IMR-90 (cell line): Measurements from ENCODE around the gene MFSD12. TPM values are rescaled to one million over a fixed set of nuclear protein-coding genes. Genes with fewer than 3 reads are reported as not detected.

Experiments
- ATAC-seq: fragments of 200-7000 bp; cut with Tn5 transposase; 2 replicates; pipeline ENCODE4 v1.9.1; 2020; ENCODE audit warnings: low read depth, mild to moderate bottlenecking, moderate library complexity
- BruUV-seq: library from RNA; stranded (reverse); fragments of 400-500 nt; replicated peaks from 2 replicates; lab custom pipeline; 2021; lab: Mats Ljungman, UMichigan
- CTCF ChIA-PET: fragments of 300-600 bp; formaldehyde crosslinking; extraction: SDS; loops from one replicate; lab custom pipeline; 2021; ENCODE audit warnings: antibody characterized with exemption; lab: Yijun Ruan, JAX
- POLR2A ChIA-PET: fragments of 300-600 bp; sonication (Branson Sonifier 250); formaldehyde crosslinking; loops from one replicate; lab custom pipeline; 2022; ENCODE audit warnings: antibody characterized with exemption; ENCODE audit not compliant: unreplicated experiment; lab: Charles Lee
- DNase-seq: peaks from one replicate; pipeline ENCODE4 v3.0.0; 2013
- H2AFZ ChIP-seq: replicated peaks from 2 replicates; pipeline ENCODE3; 2013; ENCODE audit warnings: low read length, mild to moderate bottlenecking; ENCODE audit not compliant: poor library complexity
- H2AK5ac ChIP-seq: 2 replicates; pipeline ENCODE4 v1.6.1; 2013; ENCODE audit warnings: low read depth, low read length, inconsistent platforms
- H2AK9ac ChIP-seq: replicated peaks from 2 replicates; pipeline ENCODE3; 2013; ENCODE audit warnings: mild to moderate bottlenecking, low read depth, low read length, moderate library complexity; ENCODE audit not compliant: poor library complexity
- H2BK120ac ChIP-seq: 2 replicates; pipeline ENCODE4 v1.6.1; 2013; ENCODE audit warnings: low read depth, low read length, inconsistent platforms
- H2BK15ac ChIP-seq: 3 replicates; pipeline ENCODE4 v1.6.1; 2013; ENCODE audit warnings: low read depth, low read length, inconsistent platforms
- H2BK20ac ChIP-seq: 2 replicates; pipeline ENCODE4 v1.6.1; 2013; ENCODE audit warnings: low read depth, mild to moderate bottlenecking, inconsistent platforms, low read length, moderate library complexity
- H2BK5ac ChIP-seq: 2 replicates; pipeline ENCODE4 v1.6.1; 2013; ENCODE audit warnings: mild to moderate bottlenecking, low read depth, low read length, inconsistent platforms; ENCODE audit not compliant: poor library complexity, severe bottlenecking
- H3K14ac ChIP-seq: replicated peaks from 2 replicates; pipeline ENCODE4 v1.6.1; 2013; ENCODE audit warnings: low read depth, low read length, inconsistent platforms
- H3K18ac ChIP-seq: 2 replicates; pipeline ENCODE4 v1.6.1; 2013; ENCODE audit warnings: low read depth, low read length, control low read depth
- H3K23ac ChIP-seq: 2 replicates; pipeline ENCODE4 v1.6.1; 2013; ENCODE audit warnings: low read depth, low read length, inconsistent platforms
- H3K27ac ChIP-seq: 2 replicates; pipeline ENCODE4 v1.5.1; 2013; ENCODE audit warnings: mild to moderate bottlenecking, control low read depth, low read length; ENCODE audit not compliant: insufficient read depth
- H3K27me3 ChIP-seq: 2 replicates; pipeline ENCODE4 v1.6.1; 2013; ENCODE audit warnings: low read length; ENCODE audit not compliant: control insufficient read depth, insufficient read depth
- H3K36me3 ChIP-seq: 2 replicates; pipeline ENCODE4 v1.6.1; 2013; ENCODE audit warnings: low read length, mixed read lengths; ENCODE audit not compliant: control insufficient read depth, insufficient read depth
- H3K4ac ChIP-seq: 2 replicates; pipeline ENCODE4 v1.6.1; 2013; ENCODE audit warnings: low read depth, low read length, inconsistent platforms
- H3K4me1 ChIP-seq: 2 replicates; pipeline ENCODE4 v1.6.1; 2013; ENCODE audit warnings: low read length, mixed read lengths; ENCODE audit not compliant: control insufficient read depth, insufficient read depth
- H3K4me2 ChIP-seq: 2 replicates; pipeline ENCODE4 v1.6.1; 2013; ENCODE audit warnings: low read depth, mild to moderate bottlenecking, control low read depth, low read length, moderate library complexity
- H3K4me3 ChIP-seq: 2 replicates; pipeline ENCODE4 v1.5.1; 2013; ENCODE audit warnings: low read depth, mild to moderate bottlenecking, control low read depth, low read length, moderate library complexity; ENCODE audit not compliant: insufficient read depth
- H3K56ac ChIP-seq: 2 replicates; pipeline ENCODE4 v1.6.1; 2013; ENCODE audit warnings: low read length, inconsistent platforms; ENCODE audit not compliant: insufficient read depth; ENCODE audit errors: extremely low read depth
- H3K79me1 ChIP-seq, 2 experiments: 2 replicates each; pipeline ENCODE4 v1.6.1; 2013; ENCODE audit warnings: low read length in 2 of 2, inconsistent platforms in 1 of 2, low read depth in 1 of 2
- H3K9ac ChIP-seq: 2 replicates; pipeline ENCODE4 v1.6.1; 2013; ENCODE audit warnings: low read depth, low read length, control low read depth
- H3K9me1 ChIP-seq: 2 replicates; pipeline ENCODE4 v1.6.1; 2013; ENCODE audit warnings: low read length, inconsistent platforms; ENCODE audit not compliant: insufficient read depth
- H3K9me3 ChIP-seq: 2 replicates; pipeline ENCODE4 v1.6.1; 2013; ENCODE audit warnings: low read length; ENCODE audit not compliant: control insufficient read depth, insufficient read depth
- H4K20me1 ChIP-seq: 2 replicates; pipeline ENCODE4 v1.6.1; 2013; ENCODE audit warnings: low read length, inconsistent platforms; ENCODE audit not compliant: insufficient read depth
- H4K5ac ChIP-seq: 2 replicates; pipeline ENCODE4 v1.6.1; 2013; ENCODE audit warnings: mild to moderate bottlenecking, low read depth, low read length, control low read depth
- H4K8ac ChIP-seq, 2 experiments: 2 replicates each; pipeline ENCODE4 v1.6.1; 2013; ENCODE audit warnings: low read depth in 2 of 2, low read length in 2 of 2, control low read depth in 1 of 2, inconsistent platforms in 1 of 2
- H4K91ac ChIP-seq: 2 replicates; pipeline ENCODE4 v1.6.1; 2013; ENCODE audit warnings: low read depth, low read length, inconsistent platforms; ENCODE audit not compliant: insufficient read depth
- BHLHE40 ChIP-seq: fragments of 150-350 bp; IDR thresholded peaks from 2 replicates; pipeline ENCODE4 v1.6.1; 2016; ENCODE audit warnings: mild to moderate bottlenecking, low read depth, low read length
- CEBPB ChIP-seq: IDR thresholded peaks from 2 replicates; pipeline ENCODE4 v1.6.1; 2012; ENCODE audit warnings: low read depth, low read length, improper control_type of control experiment
- CHD1 ChIP-seq: IDR thresholded peaks from 2 replicates; pipeline ENCODE4 v1.6.1; 2012; ENCODE audit warnings: low read depth, low read length, improper control_type of control experiment
- FOS ChIP-seq: fragments of 150-350 bp; IDR thresholded peaks from 2 replicates; pipeline ENCODE4 v1.6.1; 2016; ENCODE audit warnings: low read depth, low read length
- MAFK ChIP-seq: IDR thresholded peaks from 2 replicates; pipeline ENCODE4 v1.6.1; 2012; ENCODE audit warnings: low read depth, low read length, improper control_type of control experiment
- MAZ ChIP-seq: IDR thresholded peaks from 2 replicates; pipeline ENCODE4 v1.6.1; 2012; ENCODE audit warnings: low read depth, mild to moderate bottlenecking, low read length, improper control_type of control experiment, moderate library complexity, borderline replicate concordance
- MXI1 ChIP-seq: IDR thresholded peaks from 2 replicates; pipeline ENCODE4 v1.6.1; 2012; ENCODE audit warnings: low read depth, mild to moderate bottlenecking, low read length, moderate library complexity, borderline replicate concordance
- NFE2L2 ChIP-seq: fragments of 150-350 bp; IDR thresholded peaks from 2 replicates; pipeline ENCODE4 v1.6.1; 2016; ENCODE audit warnings: low read depth, mild to moderate bottlenecking, low read length
- POLR2A ChIP-seq: IDR thresholded peaks from 2 replicates; pipeline ENCODE4 v1.6.1; 2012; ENCODE audit warnings: mild to moderate bottlenecking, low read depth, low read length
- RAD21 ChIP-seq: IDR thresholded peaks from 2 replicates; pipeline ENCODE4 v1.6.1; 2012; ENCODE audit warnings: low read length, improper control_type of control experiment
- RCOR1 ChIP-seq: IDR thresholded peaks from 2 replicates; pipeline ENCODE4 v1.6.1; 2012; ENCODE audit warnings: mild to moderate bottlenecking, low read length, improper control_type of control experiment; ENCODE audit not compliant: insufficient replicate concordance
- RFX5 ChIP-seq: IDR thresholded peaks from 2 replicates; pipeline ENCODE4 v1.8.0; 2012; ENCODE audit warnings: low read depth, mild to moderate bottlenecking, low read length, moderate library complexity
- SMC3 ChIP-seq: fragments of 150-350 bp; IDR thresholded peaks from 2 replicates; pipeline ENCODE4 v1.6.1; 2016; ENCODE audit warnings: low read depth, mild to moderate bottlenecking, antibody characterized with exemption, low read length, moderate library complexity
- WGBS, 2 experiments: methylation state at CpG; one replicate each; pipeline versions ENCODE4 v1.1.5 to v1.1.7; 2013; ENCODE audit warnings: missing lambda C conversion rate in 2 of 2; ENCODE audit not compliant: insufficient read length in 1 of 2; ENCODE audit errors: extremely low coverage in 2 of 2; 5-methylcytosine and 5-hydroxymethylcytosine counted together
- dilution Hi-C: fragments of 300-500 bp; cut with HindIII; formaldehyde crosslinking; loops from one replicate; pipeline ENCODE4 v1.14.3; 2018; ENCODE audit warnings: low sequenced_read_pairs; ENCODE audit not compliant: unreplicated experiment
- in situ Hi-C: fragments of 300-500 bp; cut with MboI; formaldehyde crosslinking; loops from 3 replicates; pipeline ENCODE4 v1.14.3; 2019; ENCODE audit warnings: low sequenced_read_pairs, inconsistent platforms, mixed read lengths
- intact Hi-C: fragments of 100-400 bp; cut with micrococcal nuclease; formaldehyde crosslinking; loops from 2 replicates; pipeline ENCODE4 v1.10.0; 2022
- polyA plus RNA-seq, 3 experiments: library from polyadenylated mRNA; depleted of rRNA; stranded (reverse); fragments of >200 nt; gene quantifications; 2 replicates each; pipeline ENCODE4 v1.2.3, GENCODE V29; 2012; ENCODE audit warnings: low replicate concordance in 1 of 3
- total RNA-seq: library from RNA; depleted of rRNA; stranded (reverse); fragments of >200 nt; gene quantifications from 2 replicates; pipeline ENCODE4 v1.2.3, GENCODE V29; 2012
- TF ChIP-seq, protein P1 (sequence below): fragments of 150-350 bp; IDR thresholded peaks from 2 replicates; pipeline ENCODE4 v1.6.1; 2016; ENCODE audit warnings: low read depth, mild to moderate bottlenecking, low read length, moderate library complexity, borderline replicate concordance
- TF ChIP-seq, protein P2 (sequence below): fragments of 150-350 bp; IDR thresholded peaks from 2 replicates; pipeline ENCODE4 v1.6.1; 2017; ENCODE audit warnings: mild to moderate bottlenecking, antibody characterized with exemption, low read length, low read depth
- TF ChIP-seq, protein P3 (sequence below): conservative IDR thresholded peaks from 2 replicates; pipeline ENCODE4 v1.5.1; 2012; ENCODE audit warnings: mild to moderate bottlenecking, low read depth, low read length, improper control_type of control experiment

Gene MFSD12
- total and polyA plus RNA-seq, 2 of the 4 experiments (the other 2 are of a cell fraction), result 20.4 to 77.2 TPM

DNA sequence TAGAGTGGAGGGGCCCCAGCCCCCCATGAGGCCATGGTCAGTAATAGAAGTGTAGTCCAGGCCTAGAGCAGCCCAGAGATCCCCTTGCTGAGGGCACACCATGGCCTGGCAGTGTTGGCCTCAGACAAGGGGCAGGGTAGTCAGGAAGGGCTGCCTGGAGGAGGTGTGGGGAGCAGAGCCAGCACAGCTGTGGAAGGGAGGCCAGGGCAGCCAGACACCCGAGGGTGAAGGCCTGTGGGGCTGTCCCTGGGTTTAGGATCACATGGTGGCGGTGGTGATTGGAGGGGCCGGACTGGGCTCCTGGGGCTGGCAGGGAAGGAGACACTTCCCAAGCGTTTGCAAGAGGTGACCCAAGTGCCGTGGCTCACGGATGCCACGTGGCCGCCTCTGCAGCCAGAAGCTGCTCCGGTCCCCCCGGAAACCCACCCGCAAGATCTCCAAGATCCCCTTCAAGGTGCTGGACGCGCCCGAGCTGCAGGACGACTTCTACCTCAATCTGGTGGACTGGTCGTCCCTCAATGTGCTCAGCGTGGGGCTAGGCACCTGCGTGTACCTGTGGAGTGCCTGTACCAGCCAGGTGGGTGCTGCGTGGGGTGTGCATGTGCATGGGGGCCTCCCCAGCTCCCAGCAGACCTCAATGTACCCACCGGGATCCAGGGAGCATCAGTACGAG is 30.0 kb downstream of the MFSD12 start:
- no peak overlapping the region for H3K4ac ChIP-seq
- H2BK120ac ChIP-seq, result no peak overlapping the region
- H4K8ac ChIP-seq, result no peak overlapping the region
- ATAC-seq (no peak), DNase-seq (no peak)
- no peak overlapping the region for H2AK9ac ChIP-seq
- H3K79me1 ChIP-seq, result peaks cover 20 to 44% of the 10 kb centered on the region in 2 experiments
- H3K9ac ChIP-seq, result no peak overlapping the region
- H3K9me1 ChIP-seq, result peaks cover 6% of the 10 kb centered on the region; the same call in 1 of the 2 replicates
- H3K27ac ChIP-seq, result no peak overlapping the region
- in situ Hi-C loops, result no loop called here
- H3K4me2 ChIP-seq, result no peak overlapping the region
- H4K91ac ChIP-seq, result no peak overlapping the region
- H4K20me1 ChIP-seq, result peaks cover 33% of the 10 kb centered on the region
- H3K4me1 ChIP-seq, result no peaks in the 10 kb centered on the region
- ChIA-PET CTCF (no interaction called here), POLR2A (no interaction called here)
- intact Hi-C loops, result no loop called here
- H3K36me3 ChIP-seq, result peaks cover 64% of the 10 kb centered on the region
- no peak overlapping the region for H2BK5ac ChIP-seq
- H2BK20ac ChIP-seq, result no peak overlapping the region
- no peak overlapping the region for H3K56ac ChIP-seq
- H3K27me3 ChIP-seq, result no peaks in the 10 kb centered on the region
- H3K4me3 ChIP-seq, result no peak overlapping the region
- H2AFZ ChIP-seq, result no peak overlapping the region
- no TSS peak for BruUV-seq
- H3K9me3 ChIP-seq, result no peaks in the 10 kb centered on the region
- H3K18ac ChIP-seq, result no peak overlapping the region
- H2BK15ac ChIP-seq, result no peak overlapping the region
- no peak for TF ChIP-seq RFX5
- TF ChIP-seq, protein P1, sequence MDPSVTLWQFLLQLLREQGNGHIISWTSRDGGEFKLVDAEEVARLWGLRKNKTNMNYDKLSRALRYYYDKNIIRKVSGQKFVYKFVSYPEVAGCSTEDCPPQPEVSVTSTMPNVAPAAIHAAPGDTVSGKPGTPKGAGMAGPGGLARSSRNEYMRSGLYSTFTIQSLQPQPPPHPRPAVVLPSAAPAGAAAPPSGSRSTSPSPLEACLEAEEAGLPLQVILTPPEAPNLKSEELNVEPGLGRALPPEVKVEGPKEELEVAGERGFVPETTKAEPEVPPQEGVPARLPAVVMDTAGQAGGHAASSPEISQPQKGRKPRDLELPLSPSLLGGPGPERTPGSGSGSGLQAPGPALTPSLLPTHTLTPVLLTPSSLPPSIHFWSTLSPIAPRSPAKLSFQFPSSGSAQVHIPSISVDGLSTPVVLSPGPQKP, result no peak
- no peak for TF ChIP-seq NFE2L2
- TF ChIP-seq RCOR1, result no peak
- TF ChIP-seq MXI1, result no peak
- TF ChIP-seq CEBPB, result no peak
- TF ChIP-seq, protein P2, sequence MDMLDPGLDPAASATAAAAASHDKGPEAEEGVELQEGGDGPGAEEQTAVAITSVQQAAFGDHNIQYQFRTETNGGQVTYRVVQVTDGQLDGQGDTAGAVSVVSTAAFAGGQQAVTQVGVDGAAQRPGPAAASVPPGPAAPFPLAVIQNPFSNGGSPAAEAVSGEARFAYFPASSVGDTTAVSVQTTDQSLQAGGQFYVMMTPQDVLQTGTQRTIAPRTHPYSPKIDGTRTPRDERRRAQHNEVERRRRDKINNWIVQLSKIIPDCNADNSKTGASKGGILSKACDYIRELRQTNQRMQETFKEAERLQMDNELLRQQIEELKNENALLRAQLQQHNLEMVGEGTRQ, result no peak
- no peak for TF ChIP-seq MAZ
- no peak for TF ChIP-seq SMC3
- TF ChIP-seq CHD1, result no peak
- no peak for TF ChIP-seq POLR2A
- TF ChIP-seq FOS, result no peak
- no peak for TF ChIP-seq BHLHE40
- TF ChIP-seq RAD21, result no peak
- no peak for TF ChIP-seq MAFK
- TF ChIP-seq, protein P3, sequence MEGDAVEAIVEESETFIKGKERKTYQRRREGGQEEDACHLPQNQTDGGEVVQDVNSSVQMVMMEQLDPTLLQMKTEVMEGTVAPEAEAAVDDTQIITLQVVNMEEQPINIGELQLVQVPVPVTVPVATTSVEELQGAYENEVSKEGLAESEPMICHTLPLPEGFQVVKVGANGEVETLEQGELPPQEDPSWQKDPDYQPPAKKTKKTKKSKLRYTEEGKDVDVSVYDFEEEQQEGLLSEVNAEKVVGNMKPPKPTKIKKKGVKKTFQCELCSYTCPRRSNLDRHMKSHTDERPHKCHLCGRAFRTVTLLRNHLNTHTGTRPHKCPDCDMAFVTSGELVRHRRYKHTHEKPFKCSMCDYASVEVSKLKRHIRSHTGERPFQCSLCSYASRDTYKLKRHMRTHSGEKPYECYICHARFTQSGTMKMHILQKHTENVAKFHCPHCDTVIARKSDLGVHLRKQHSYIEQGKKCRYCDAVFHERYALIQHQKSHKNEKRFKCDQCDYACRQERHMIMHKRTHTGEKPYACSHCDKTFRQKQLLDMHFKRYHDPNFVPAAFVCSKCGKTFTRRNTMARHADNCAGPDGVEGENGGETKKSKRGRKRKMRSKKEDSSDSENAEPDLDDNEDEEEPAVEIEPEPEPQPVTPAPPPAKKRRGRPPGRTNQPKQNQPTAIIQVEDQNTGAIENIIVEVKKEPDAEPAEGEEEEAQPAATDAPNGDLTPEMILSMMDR, result no peak
- dilution Hi-C loops, result no loop called here
- no peak overlapping the region for H2AK5ac ChIP-seq
- H4K5ac ChIP-seq, result no peak overlapping the region
- no peak overlapping the region for H3K14ac ChIP-seq
- 99% methylated on average over 9 of the region's 21 CpGs; no CpG with 5 or more reads in 1 of the 2 experiments for WGBS, 2 experiments
- no peak overlapping the region for H3K23ac ChIP-seq
